NOMO-1 treated with dmso at 0.1 percent for 144 hours (cell line): Measurements from ENCODE around the gene TPBGL.

ENCODE experiments used
- DNase-seq: peaks from one replicate; lab custom pipeline; 2025; ENCODE audit not compliant: unreplicated experiment; lab: John Stamatoyannopoulos, UW

TPBGL gene

DNA sequence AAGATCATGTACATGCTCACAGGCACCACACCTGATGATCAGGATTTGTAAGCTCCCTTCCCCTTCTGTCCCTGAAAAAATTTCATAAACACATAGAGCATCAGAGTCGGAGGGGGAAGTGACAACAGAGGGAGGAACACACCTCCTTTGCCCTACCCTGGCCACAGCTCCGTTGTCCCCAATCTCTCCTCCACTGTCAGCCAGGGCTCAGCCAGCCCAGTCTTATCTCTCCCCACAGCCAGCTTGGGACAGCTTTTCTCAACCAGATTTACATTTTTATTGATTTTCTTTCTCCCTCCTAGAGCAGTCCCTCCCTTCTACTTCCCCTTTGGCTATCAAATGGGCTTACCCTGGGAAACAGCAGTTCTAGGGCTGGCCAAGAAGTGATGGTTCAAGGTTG, 32.1 kb upstream of the TPBGL start:
- DNase-seq: no peak

DNA sequence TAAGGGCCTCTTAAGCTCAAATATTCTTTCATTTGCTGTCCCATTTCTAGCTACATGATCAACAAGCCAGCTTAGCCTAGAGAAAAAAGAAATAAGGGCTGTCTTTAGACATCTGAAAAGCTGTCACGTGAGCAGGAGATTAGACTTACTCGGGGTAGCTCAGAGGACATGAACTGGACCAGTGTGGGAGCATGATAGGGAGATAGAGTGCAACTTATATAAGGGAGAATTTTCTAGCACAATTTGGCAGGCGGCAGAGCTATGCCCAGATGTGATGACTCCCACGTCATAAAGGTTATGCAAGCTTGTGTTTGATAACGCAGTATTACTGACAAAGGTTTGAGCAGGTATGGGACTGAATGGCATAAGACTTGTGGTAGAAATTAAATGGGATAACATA, 28.2 kb upstream of the TPBGL start:
- no peak for DNase-seq

DNA sequence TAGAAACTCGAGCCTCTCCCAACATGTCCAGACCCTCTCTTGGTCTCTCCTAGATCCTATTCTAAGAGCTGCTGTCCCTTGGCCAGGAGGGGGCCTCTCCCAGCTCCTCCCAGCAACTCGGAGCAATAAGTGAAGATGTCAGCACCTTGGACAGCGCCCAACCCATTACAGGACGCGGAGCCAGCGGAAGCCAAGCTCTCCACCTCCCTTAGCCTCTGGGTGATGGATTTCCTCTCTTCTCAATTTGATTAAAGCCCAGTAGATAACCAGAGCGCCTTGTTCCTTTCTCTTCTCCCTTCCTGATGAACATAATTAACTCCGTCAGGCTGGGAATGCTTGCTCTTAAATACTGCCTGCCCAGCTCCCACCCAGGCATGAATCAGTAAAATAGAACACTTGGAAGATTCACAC, 26.2 kb upstream of the TPBGL start:
- DNase-seq: peak; percentile 11

DNA sequence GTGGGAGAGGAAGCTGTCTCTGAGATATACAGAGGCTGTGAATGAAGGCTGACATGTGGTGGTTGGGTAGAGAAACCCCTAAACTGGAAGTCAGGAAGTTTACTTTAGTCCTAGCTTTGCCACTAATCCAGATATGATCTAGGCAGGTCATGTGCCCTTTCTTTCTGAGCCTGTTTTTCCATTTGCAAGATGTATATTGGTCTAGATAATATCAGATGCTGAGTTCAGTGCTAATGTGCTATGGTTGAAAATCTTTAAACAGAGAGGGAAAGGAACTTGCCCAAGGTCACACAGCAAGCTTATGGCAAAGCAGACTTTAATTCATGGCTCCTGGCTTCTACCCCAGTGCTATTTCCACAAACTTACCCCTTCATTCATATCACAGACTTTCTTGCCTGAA, 25.7 kb upstream of the TPBGL start:
- DNase-seq: no peak

DNA sequence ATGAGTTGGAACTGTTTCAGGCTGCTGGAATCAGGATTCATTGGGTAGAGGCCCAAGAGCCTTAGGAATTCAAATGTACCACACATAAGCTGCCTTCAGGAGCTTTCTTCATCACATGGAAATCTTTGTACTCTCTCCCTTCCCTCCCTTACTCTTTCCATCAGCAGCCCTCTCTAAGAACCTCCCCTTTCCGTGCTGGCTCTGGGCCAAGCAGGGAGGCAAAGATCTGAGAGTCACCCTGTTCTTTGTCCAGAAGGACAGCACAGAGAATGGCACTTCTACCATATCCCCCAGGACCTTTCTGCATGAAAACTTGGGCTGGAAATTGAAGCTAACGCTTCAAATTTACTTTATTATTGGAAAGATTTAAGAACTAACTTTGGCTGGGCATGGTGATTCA, 20.7 kb upstream of the TPBGL start:
- DNase-seq: no peak

DNA sequence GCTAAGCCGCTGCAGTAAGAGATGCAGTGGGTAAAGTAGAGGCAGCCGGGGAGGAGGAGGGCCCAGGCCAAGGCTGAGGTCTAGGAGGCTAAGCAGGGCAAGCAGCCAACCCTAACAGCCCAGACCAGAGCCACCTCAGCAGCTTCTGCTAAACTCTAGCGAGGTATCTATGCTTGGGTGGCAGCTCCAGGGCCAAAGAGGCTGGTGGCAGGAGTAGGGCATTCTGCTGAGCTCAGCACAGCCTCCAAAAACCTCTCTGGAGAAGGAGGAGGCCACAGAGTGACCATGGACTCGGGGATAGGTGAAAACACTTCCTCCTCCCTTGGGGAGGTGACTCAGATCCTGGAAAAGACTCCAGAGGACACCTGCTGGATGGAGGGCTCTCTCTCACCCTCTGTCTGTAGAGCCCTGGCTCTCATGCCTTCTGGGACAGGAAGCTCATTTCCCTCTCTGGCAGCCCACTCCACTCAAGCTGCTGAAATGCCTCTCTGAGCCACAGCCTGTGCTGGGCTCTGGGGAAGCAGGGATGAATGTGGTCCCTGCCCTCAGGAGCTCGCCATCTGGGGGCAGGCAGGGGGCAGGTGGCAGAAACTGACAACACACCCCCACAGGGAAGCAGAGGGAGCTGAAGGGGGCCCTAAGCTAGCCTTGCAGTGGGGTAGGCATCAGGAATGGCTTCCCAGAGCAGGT, 16.5 kb upstream of the TPBGL start:
- DNase-seq: no peak

DNA sequence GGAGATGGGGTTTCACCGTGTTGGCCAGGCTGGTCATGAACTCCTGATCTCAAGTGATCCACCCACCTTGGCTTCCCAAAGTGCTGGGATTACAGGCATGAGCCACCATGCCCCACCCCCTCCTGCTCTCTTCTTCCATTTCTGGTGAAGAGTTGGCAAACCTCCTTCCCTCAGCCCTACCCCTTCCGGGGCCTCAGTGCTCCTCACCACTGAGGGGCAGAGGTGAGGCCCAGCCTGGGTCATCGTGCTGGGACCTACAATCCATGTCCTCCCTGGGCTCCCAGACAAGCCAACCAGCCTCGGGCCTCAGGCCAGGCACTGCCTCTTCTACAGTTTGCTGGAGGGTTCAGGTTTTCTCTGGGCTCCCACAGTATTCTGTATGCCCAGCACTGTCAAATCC, 14.8 kb upstream of the TPBGL start:
- DNase-seq: no peak

DNA sequence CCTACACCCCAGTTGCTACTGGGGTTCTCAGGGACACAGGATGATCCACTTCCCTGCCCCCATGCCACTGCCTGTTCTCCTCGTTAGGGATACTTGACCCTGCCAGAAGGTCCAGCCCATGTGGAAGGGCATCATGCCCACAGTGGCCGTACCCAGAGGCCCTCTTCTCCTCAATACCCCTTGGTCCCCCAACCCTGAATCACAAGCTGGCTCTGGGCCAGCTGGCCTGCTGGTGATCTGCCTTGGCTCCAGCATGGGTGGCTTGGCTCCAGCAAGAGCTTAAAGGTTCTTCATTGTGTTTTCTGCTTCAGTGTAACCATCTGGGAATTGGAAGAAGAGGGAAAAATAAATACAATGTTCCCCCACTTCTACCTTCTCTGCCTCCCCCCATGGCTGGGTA, 11.1 kb upstream of the TPBGL start:
- DNase-seq: no peak

DNA sequence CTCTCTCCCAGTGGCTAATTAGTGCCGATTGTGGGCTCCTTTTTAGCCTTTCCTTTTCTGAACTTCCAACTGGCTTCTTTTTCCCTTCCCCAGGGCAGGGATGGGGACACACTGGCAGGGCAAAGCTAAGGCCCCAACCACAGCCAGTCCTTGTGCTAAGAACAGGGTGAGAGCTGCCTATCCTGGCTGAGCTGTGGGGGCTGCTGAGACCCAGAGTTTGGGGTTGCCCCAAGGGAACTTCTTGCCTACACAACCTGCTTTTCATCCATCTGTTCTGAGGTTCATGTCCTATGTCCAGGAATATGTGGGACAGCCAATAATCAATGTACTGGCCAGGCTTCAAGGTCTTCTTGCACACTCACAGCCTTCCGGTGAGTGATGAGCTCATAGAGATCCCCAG, 10.0 kb upstream of the TPBGL start:
- no peak for DNase-seq

DNA sequence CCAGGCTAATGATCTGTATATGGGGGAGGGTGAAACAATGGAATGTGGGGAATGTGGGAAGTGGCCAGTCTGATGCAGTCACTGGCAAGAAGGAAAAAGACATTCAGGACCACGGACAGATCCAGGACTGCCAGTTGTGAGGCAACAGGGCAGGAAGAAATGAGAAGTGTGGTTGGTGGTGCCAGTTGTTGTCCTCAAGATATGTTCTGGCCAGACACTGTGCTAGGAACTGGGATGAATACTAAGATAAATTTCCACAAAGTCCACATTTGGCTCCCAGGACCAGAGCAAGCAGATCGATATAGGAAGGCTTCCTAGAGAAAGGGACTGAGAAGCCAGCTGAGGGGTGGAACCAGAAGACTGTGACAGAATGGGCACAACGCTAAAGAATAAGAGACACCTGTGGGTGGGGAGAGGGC, 6.8 kb upstream of the TPBGL start:
- DNase-seq: peak; percentile 3

DNA sequence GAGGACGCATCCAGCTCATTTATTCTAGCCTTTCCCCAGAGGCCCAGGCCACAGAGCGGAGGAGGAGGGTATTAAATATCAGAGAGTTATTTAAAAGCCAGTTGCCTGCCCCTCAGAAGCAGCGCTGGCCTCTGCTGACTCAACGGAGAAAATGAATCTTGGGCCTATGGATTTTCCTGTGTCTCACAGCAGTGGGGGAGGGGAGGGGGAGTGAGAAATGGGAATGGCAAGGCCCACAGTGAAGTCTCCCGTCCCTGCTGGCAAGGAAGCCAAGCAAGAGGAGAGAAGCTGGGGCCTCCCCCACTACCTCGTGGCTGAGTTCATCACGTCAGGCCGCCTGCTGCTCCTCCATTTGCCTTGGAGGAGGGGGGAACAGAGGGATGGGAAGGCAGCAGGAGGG, 4.5 kb upstream of the TPBGL start:
- DNase-seq: no peak

DNA sequence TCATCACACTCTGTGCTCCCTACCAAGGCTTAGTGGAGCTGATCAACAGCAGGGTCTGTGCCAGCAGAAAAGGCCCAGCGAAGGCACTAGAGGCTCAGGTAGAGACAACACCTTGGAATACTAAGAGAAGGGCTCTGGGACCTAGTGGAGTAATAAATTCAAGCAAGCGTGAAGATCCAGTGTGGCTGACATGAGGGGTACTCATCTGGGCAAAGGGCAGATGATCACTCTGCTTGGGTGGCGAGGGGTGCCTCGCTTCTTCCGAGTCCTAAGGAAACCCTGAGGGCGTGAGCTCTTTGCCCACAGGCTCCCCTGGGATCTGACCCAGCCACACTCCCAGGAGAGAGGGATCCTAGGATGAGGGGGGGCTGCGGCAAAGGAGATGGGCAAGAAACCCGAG, 3.5 kb upstream of the TPBGL start:
- DNase-seq: no peak

DNA sequence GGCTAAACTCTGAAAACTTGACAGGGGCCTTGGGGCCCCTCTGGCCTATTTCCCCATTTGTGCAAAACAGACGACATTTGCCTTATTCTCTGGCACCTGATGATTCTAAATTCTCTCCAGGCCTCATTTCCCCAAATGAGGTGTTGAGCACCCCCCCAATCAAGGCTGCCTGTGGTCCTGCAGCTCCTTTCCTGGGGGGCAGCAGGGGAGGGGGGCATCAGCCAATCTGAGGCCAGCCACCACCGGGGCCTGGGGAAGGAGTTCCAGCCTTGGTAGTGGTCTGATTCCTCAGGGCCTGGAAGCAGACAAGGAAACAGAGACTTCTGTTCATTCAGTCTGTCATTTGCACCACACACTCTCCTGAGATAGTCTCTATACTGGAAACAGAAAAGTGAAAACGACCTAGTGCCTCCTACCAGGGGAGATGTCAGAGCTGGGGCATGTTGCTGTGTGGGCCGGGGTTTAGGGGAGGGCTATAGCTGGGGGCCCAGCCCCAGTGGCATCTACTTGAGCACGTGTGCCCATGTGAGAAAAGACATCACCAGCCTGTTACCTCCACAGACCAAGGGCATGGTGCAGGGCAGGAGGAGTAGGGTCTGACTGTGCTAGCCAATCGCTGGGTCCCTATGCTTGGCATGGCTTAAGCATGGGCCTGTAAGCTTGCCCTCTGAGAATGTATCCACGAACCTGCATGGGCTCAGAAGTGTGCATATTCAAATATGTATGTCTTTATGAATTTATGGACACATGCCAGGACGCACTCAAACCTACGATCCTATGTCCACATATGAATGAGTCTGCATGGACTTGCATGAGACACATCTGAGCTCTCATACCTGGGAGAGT, 1.8 kb upstream of the TPBGL start:
- DNase-seq: no peak

DNA sequence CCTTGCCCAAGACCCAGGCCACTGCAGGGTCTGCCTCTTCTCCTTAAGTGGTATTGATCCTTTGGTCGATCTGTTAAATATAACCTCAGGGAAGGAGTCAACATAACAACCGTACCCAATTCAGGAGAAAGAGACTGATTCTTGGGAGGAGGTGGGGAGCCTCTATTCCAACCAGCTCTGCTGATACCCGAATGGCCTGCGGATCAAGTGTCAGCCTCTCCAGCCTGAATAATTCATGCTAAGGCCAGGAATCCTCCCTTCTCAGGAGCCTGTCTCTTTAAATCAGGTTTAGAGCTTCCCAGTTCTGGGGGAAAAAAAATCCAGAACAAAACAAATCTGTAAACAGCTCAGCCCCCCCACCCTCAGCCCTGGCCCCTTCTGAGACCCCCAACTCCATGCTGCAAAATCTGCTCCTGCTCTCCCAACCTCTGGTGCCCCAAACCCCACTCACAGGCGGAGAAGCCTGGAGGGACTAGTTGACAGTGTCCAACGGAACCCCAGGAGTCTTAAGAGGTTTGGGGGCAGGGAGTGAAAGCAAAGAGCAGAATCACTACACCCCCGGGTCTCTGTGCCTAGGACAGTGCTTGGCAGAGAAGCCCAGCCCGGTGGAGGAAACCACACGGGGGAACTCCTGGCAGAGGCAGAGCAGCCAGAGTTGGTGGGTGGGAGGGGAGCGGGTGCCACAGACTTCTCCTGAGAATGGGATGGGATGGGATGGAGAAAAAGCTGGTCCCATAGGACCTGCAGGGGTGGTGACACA, 863 bp upstream of the TPBGL start:
- no peak for DNase-seq

DNA sequence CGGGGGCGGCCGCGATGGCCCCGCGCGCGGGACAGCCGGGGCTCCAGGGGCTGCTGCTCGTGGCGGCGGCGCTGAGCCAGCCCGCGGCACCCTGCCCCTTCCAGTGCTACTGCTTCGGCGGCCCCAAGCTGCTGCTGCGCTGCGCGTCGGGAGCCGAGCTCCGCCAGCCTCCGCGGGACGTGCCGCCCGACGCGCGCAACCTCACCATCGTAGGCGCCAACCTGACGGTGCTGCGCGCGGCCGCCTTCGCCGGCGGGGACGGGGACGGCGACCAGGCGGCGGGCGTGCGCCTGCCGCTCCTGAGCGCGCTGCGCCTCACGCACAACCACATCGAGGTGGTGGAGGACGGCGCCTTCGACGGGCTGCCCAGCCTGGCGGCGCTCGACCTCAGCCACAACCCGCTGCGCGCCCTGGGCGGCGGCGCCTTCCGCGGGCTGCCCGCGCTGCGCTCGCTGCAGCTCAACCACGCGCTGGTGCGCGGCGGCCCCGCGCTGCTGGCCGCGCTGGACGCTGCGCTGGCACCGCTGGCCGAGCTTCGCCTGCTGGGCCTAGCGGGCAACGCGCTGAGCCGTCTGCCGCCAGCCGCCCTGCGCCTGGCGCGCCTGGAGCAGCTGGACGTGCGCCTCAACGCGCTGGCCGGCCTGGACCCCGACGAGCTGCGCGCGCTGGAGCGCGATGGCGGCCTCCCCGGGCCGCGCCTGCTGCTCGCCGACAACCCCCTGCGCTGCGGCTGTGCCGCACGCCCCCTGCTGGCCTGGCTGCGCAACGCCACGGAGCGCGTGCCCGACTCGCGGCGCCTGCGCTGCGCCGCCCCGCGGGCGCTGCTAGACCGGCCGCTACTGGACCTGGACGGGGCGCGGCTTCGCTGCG, 697 bp downstream of the TPBGL start:
- peak; percentile 52 for DNase-seq

DNA sequence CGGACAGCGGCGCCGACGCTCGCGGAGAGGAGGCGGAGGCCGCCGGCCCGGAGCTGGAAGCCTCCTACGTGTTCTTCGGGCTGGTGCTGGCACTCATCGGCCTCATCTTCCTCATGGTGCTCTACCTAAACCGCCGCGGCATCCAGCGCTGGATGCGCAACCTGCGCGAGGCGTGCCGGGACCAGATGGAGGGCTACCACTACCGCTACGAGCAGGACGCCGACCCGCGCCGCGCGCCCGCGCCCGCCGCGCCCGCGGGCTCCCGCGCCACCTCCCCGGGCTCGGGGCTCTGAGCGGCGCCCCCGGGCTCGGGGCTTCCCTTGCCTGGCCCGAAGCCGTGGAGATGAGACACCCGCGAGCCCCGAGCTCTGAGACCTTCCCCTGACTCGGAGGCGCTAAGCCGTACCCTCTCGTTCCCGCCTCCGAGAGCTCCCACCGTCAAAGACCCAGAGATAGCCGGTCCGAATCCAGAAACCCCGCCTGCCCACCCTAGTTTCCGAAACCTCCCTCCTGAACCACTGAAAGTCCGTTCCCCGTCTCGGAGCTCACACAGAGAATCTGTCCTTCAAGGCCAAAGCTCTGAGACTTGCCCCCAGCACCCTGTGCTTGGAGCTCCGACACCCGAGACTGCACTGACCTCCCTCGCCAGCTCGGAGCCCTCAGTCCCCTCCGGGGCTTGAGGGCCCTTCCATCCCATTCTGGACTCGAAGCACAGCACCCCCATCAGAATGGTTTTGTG, 1.5 kb downstream of the TPBGL start:
- DNase-seq: no peak

DNA sequence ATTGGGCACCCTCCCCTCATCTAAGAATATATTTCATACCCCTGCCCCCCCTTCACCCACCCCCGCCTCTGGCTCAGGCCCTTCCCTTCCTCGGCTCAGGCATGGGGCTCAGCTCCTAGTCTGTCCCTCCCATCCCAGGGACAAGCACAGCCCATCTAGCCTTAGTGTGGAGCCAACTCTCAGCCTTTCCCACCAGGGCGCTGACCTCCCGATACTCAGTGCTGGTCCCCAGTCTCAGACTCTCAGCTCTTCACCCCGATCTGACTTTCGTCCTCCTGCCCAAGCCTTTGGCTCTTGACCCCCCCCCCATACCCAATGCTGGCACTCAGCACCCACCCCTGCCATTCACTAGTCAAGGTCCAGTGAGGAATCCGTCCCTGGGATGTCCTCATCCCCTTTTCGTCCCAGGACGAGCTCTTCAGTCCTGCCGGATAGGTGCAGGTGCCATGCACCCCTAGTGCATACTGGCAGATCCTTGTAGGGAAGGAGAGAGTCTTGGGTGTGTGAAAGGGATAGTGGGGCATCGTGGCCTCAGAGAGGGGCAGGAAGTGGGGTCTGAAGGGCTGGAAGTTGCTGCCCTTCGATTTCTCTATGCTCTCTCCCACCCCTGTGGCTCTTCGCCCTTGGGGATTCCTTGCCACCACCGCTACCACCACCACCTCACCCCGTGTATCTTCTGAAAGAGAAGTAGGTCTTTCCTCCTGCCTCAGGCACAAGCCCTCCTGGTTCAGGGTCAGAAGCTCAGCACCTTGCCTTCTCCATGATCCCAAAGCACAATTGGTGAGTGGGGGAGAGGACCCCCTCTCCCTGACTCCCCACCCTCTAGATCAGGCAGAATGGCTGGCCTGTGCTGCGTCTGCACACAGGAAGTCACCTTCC, 2.4 kb downstream of the TPBGL start:
- no peak for DNase-seq

DNA sequence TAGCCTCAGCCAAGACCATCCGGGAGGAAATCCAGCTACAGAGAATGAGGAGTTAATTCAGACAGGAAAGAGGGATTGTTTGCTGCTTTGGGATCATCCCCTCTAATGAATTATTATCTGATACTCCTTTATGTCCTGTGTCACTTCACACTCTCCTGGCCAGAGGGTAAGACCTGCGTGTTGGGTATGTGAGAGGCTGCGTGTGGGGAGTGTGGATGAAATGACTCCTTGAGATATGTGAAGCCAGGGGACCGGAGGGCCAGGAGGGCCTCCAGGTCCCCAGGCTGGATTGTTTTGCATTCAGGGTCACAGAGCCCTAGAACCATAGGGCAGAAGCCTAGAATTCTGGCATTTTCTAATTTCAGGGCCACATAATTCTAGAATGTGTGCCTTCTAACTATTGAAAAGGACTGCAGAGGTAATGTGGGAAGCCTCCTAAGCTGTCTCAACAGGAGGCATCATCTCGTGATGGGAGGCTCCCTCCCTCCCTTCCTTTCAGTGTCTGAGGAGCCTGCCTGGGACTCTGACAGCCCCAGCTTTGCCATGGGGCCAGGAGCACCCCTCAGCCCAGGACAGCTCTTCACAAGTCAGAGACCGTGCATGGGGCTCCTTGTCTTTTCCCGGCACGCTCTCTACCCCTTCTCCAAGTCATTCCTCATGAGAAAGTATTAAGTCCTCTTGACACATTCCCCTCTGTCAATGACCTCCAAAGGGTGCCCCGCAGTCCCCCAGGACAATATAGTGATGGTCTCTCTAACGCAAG, 3.7 kb downstream of the TPBGL start:
- no peak for DNase-seq
